Right lobe of liver (tissue), 6 donors: ENCODE measurements around the gene USF3. TPM values are rescaled to one million over a fixed set of nuclear protein-coding genes. Genes with fewer than 3 reads are reported as not detected.

Experiments
- ATAC-seq, 4 donors: fragments of 200-7000 bp; cut with Tn5 transposase; one replicate each; pipeline ENCODE4 v1.9.1; 2020; ENCODE audit warnings: mild to moderate bottlenecking in 4 of 4, moderate library complexity in 4 of 4
- DNase-seq, 3 donors: peaks; one replicate each; pipeline ENCODE4 v3.0.0-alpha.2; 2020
- H3K27ac ChIP-seq, 3 donors: fragments of 200-600 bp; one replicate each; pipeline ENCODE4 v1.8.0; 2022
- H3K27me3 ChIP-seq, 2 donors: fragments of 200-600 bp; one replicate each; pipeline ENCODE4 v1.8.0; 2022
- H3K36me3 ChIP-seq, 4 donors: fragments of 200-600 bp; sonication (generic) in 1 of 4; one replicate each; pipeline versions ENCODE4 v1.5.1 to v1.8.0; 2017 to 2022; ENCODE audit warnings: control low read depth in 1 of 4
- H3K4me1 ChIP-seq, 4 donors: fragments of 200-600 bp; sonication (generic) in 1 of 4; one replicate each; pipeline versions ENCODE4 v1.5.1 to v1.8.0; 2017 to 2022; ENCODE audit warnings: control low read depth in 1 of 4
- H3K4me3 ChIP-seq, 3 donors: fragments of 200-600 bp; one replicate each; pipeline ENCODE4 v1.8.0; 2022
- H3K9me3 ChIP-seq, 4 donors: fragments of 200-600 bp; sonication (generic) in 1 of 4; one replicate each; pipeline versions ENCODE4 v1.5.1 to v1.8.0; 2017 to 2022; ENCODE audit warnings: control low read depth in 1 of 4
- CTCF ChIP-seq, 4 donors: fragments of 200-600 bp in 3 of 4; fragments of 450-650 bp in 1 of 4; IDR thresholded peaks; one replicate each; pipeline versions ENCODE4 v1.5.1 to v1.8.0; 2016 to 2022; ENCODE audit warnings: antibody characterized with exemption in 4 of 4, mild to moderate bottlenecking in 2 of 4
- POLR2A ChIP-seq: fragments of 450-650 bp; IDR thresholded peaks from one replicate; pipeline ENCODE4 v1.6.1; 2017; ENCODE audit warnings: antibody characterized with exemption, mild to moderate bottlenecking
- WGBS: methylation state at CpG from one replicate; pipeline ENCODE4 v1.1.6; 2018; ENCODE audit warnings: low coverage, low lambda C conversion rate; ENCODE audit not compliant: insufficient coverage; ENCODE audit errors: missing lambda C conversion rate; 5-methylcytosine and 5-hydroxymethylcytosine counted together
- intact Hi-C, 2 donors: fragments of 100-400 bp; cut with DNase I; formaldehyde crosslinking; loops; one replicate each; pipeline versions ENCODE4 v1.11.2 to v1.14.1; 2022
- total RNA-seq, 6 experiments: library from RNA; depleted of rRNA in 2 of 6; stranded (reverse); fragments of >200 nt in 2 of 6; fragmentation: NEBNext Ultra II Directional in 3 of 6; extraction: Animal tissue kit (Norgen Biotek cat#: 25700) in 3 of 6; gene quantifications; one replicate each; pipeline versions ENCODE4 v1.1.0 to v1.2.4, GENCODE V29; 2016 to 2023
- donor health status: DM: no; HTN: yes; CAD: no.
- donor health status: DM: no; HTN: no; CAD: no.
- donor health status: DM: no; HTN: no; CAD: no.
- donor health status: DM: no; HTN: yes; CAD: no.
- donor health status: DM: no; HTN: yes; CAD: no.

The USF3 gene
- total RNA-seq, 6 experiments from 2014 or later = 12.1 to 20.3 (median 17.6) TPM

- DNase-seq = no peak
- WGBS = 80% methylated on average over 4 of the region's 4 CpGs
- H3K4me3 ChIP-seq = no peak overlapping the region
- H3K9me3 ChIP-seq = no peaks in the 10 kb centered on the region
- H3K4me1 ChIP-seq = peaks cover 0 to 13% (median 3%) of the 10 kb centered on the region in 4 donors
- TF ChIP-seq CTCF (IDR thresholded peaks at IDR 0.05) = no peak
- TF ChIP-seq POLR2A = no peak
- no peak overlapping the region for H3K27ac ChIP-seq
- intact Hi-C loops = no loop called here
- no peak for ATAC-seq
- no peaks in the 10 kb centered on the region for H3K36me3 ChIP-seq
- no peaks in the 10 kb centered on the region for H3K27me3 ChIP-seq
Observed at GRCh38 chr3:113731694-113732093, 35.3 kb upstream of the USF3 start.

GRCh38 chr3:113730550-113730949 lies 34.1 kb upstream of the USF3 start:
- 100% methylated on average over 1 of the region's 1 CpG for WGBS
- intact Hi-C loops = no loop called here

GRCh38 chr3:113728661-113729060 lies 32.2 kb upstream of the USF3 start:
- Histone ChIP-seq H3K4me1 (no peaks in the 10 kb centered on the region), H3K27ac (no peak overlapping the region), H3K36me3 (no peaks in the 10 kb centered on the region), H3K9me3 (no peaks in the 10 kb centered on the region), H3K27me3 (no peaks in the 10 kb centered on the region), H3K4me3 (no peak overlapping the region)
- no peak for ATAC-seq
- intact Hi-C loops = no loop called here
- TF ChIP-seq CTCF (IDR thresholded peaks at IDR 0.05) (no peak), POLR2A (no peak)
- DNase-seq = no peak
- WGBS = 94% methylated on average over 2 of the region's 2 CpGs

More at GRCh38 chr3:113730550-113730949, 34.1 kb upstream of the USF3 start:
- H3K27me3 ChIP-seq = no peaks in the 10 kb centered on the region
- H3K4me1 ChIP-seq = peaks cover 0 to 3% (median 0%) of the 10 kb centered on the region in 4 donors
- no peaks in the 10 kb centered on the region for H3K9me3 ChIP-seq
- TF ChIP-seq CTCF (IDR thresholded peaks at IDR 0.05) (no peak), POLR2A (no peak)
- H3K4me3 ChIP-seq = no peak overlapping the region
- ATAC-seq (no peak), DNase-seq (no peak)
- no peaks in the 10 kb centered on the region for H3K36me3 ChIP-seq
- H3K27ac ChIP-seq = no peak overlapping the region

GRCh38 chr3:113721636-113722035 lies 25.2 kb upstream of the USF3 start:
- TF ChIP-seq CTCF (IDR thresholded peaks at IDR 0.05) (no peak), POLR2A (no peak)
- DNase-seq = no peak
- Histone ChIP-seq H3K27ac (no peak overlapping the region), H3K27me3 (no peaks in the 10 kb centered on the region), H3K4me1 (no peaks in the 10 kb centered on the region), H3K36me3 (peaks cover 0 to 36% (median 20%) of the 10 kb centered on the region in 4 donors), H3K4me3 (no peak overlapping the region), H3K9me3 (no peaks in the 10 kb centered on the region)
- intact Hi-C loops = no loop called here
- no peak for ATAC-seq
- WGBS = 58% methylated on average over 3 of the region's 3 CpGs

- Histone ChIP-seq H3K4me1 (no peaks in the 10 kb centered on the region), H3K9me3 (no peaks in the 10 kb centered on the region), H3K36me3 (peaks cover 0 to 36% (median 20%) of the 10 kb centered on the region in 4 donors), H3K27me3 (no peaks in the 10 kb centered on the region), H3K27ac (no peak overlapping the region), H3K4me3 (no peak overlapping the region)
- 85% methylated on average over 2 of the region's 2 CpGs for WGBS
- intact Hi-C loops = no loop called here
- TF ChIP-seq POLR2A (no peak), CTCF (IDR thresholded peaks at IDR 0.05) (no peak)
- DNase-seq = no peak
- no peak for ATAC-seq
Observed at GRCh38 chr3:113719758-113720157, 23.3 kb upstream of the USF3 start.
